Measurements from ENCODE around the gene MESD.

The MESD gene

DNA sequence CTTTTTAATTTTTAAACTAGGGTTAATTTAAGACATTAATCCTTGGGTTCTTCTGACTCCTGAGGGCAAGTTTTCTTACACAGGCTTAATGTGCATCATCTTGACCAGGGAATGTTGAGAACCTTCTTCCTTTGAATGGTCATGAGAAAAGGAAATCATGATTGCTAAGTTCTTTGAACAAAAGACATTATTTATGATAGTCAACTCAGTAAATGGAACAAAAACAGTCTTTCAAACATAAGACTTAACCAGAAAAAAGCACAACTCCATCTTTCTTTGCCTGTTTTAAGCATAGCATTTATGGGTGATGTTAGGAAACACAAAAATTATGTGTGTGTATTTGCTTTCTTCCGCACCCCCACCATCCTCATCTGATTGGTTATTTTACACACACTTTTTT lies 16.5 kb upstream of the MESD start:
- no peak overlapping the region for H3K4me3 Mint-ChIP-seq

DNA sequence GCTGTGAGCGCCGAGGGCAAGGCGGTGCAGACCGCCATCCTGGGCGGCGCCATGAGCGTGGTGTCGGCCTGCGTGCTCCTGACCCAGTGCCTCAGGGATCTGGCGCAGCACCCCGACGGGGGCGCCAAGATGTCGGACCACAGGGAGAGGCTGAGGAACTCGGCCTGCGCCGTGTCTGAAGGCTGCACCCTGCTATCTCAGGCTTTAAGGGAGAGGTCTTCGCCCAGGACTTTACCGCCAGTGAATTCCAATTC lies 13.4 kb upstream of the MESD start:
- no peak for DNase-seq
- Mint-ChIP-seq H3K4me1 (ENCODE audit: low read depth) (peaks cover 62% of the 10 kb centered on the region), H3K36me3 (ENCODE audit: low read depth) (peaks cover 52% of the 10 kb centered on the region), H3K4me3 (peak overlapping the region; percentile 73), H3K9me3 (no peaks in the 10 kb centered on the region), H3K27me3 (no peaks in the 10 kb centered on the region), H3K27ac (no peak overlapping the region)

More for the DNA sequence above, 16.5 kb upstream of the MESD start:
- Mint-ChIP-seq H3K4me1 (ENCODE audit: low read depth) (peaks cover 70% of the 10 kb centered on the region), H3K36me3 (ENCODE audit: low read depth) (peaks cover 44% of the 10 kb centered on the region), H3K27me3 (no peaks in the 10 kb centered on the region), H3K9me3 (no peaks in the 10 kb centered on the region), H3K27ac (no peak overlapping the region)
- DNase-seq = no peak

DNA sequence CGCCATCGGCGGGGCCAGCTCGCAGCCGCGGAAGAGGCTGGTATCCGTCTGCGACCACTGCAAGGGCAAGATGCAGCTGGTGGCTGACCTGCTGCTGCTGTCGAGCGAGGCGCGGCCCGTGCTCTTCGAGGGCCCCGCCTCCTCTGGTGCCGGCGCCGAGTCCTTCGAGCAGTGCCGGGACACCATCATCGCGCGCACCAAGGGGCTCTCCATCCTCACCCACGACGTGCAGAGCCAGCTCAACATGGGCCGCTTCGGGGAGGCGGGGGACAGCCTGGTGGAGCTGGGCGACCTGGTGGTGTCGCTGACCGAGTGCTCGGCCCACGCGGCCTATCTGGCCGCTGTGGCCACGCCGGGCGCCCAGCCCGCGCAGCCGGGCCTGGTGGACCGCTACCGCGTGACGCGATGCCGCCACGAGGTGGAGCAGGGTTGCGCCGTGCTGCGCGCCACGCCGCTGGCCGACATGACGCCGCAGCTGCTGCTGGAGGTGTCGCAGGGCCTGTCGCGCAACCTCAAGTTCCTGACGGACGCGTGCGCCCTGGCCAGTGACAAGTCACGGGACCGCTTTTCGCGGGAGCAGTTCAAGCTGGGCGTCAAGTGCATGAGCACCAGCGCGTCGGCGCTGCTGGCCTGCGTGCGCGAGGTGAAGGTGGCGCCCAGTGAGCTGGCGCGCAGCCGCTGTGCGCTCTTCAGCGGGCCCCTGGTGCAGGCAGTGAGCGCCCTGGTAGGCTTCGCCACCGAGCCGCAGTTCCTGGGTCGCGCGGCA lies 12.9 kb upstream of the MESD start:
- Mint-ChIP-seq H3K9me3 (peaks cover 1% of the 10 kb centered on the region), H3K27ac (peak overlapping the region; percentile 79), H3K4me3 (peak overlapping the region; percentile 78), H3K27me3 (no peaks in the 10 kb centered on the region), H3K4me1 (ENCODE audit: low read depth) (peaks cover 58% of the 10 kb centered on the region), H3K36me3 (ENCODE audit: low read depth) (peaks cover 52% of the 10 kb centered on the region)
- DNase-seq = no peak

DNA sequence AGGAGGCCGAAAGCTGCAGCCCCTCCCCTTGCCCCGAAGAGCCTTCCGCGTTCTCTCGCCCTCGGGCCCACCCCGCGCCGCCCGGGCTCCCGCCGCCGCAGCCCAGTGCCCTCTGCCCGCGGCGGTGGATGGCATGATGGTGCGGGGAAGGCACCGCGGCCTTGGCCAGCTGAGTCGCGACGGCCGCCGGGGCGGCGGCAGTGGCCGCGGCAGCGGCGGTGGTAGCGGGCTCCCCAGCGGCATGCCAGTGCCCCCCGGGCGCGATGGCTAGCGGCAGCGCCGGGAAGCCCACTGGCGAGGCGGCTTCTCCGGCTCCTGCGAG lies 12.4 kb upstream of the MESD start:
- H3K4me3 Mint-ChIP-seq = peak overlapping the region; percentile 94
- peaks cover 3% of the 10 kb centered on the region for H3K9me3 Mint-ChIP-seq
- no peak for DNase-seq
- H3K4me1 Mint-ChIP-seq (ENCODE audit: low read depth) = peaks cover 54% of the 10 kb centered on the region
- H3K27ac Mint-ChIP-seq = peak overlapping the region; percentile 85
- H3K27me3 Mint-ChIP-seq = no peaks in the 10 kb centered on the region
- peaks cover 50% of the 10 kb centered on the region for H3K36me3 Mint-ChIP-seq (ENCODE audit: low read depth)

DNA sequence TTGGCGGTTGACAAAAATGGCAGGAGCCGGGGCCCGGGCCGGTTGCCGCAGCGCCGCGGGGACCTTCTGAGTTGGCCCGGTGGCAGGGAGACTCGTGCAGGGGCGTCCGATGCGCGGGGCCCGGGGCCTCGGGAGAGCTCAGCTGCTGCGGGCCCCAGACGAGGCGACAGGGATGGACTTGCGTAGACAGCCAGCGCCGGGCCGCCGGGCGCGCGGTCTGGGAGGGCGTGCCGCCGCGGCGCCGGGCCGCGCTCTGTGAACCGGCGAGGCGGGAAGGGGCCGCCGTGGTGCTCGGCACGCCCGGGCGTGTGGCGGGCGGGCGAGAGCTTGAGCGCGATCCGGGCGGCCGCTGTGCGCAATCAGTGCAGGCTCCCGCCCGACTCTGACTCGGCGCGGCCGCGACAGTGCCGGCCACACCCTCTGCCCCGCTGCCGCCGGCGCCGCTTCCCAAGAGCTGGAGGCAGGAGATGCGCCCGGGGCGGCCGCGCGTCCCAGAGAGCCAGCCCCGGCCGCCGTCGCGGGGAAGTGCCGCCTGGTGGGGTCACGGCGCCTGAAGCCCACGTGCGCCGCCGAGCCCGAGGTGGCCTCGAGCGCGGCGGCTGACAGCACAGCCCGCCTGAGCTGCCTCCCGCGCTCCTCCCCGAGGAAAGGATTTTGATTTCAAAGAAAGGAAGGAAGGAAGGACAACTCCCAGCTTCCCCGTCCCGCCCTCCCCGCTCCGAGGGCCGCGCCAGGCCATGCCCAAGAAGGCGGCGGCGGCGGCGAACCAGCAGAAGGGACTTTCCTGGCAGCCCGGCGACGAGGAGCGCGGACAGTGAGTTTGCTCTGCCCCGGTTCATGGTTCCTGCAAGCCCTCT lies 11.8 kb upstream of the MESD start:
- peak overlapping the region; percentile 98 for H3K27ac Mint-ChIP-seq
- peak overlapping the region; percentile 94 for H3K4me3 Mint-ChIP-seq
- no peaks in the 10 kb centered on the region for H3K27me3 Mint-ChIP-seq
- H3K36me3 Mint-ChIP-seq (ENCODE audit: low read depth) = peaks cover 46% of the 10 kb centered on the region
- peaks cover 54% of the 10 kb centered on the region for H3K4me1 Mint-ChIP-seq (ENCODE audit: low read depth)
- peak; percentile 74 for DNase-seq
- peaks cover 3% of the 10 kb centered on the region for H3K9me3 Mint-ChIP-seq

DNA sequence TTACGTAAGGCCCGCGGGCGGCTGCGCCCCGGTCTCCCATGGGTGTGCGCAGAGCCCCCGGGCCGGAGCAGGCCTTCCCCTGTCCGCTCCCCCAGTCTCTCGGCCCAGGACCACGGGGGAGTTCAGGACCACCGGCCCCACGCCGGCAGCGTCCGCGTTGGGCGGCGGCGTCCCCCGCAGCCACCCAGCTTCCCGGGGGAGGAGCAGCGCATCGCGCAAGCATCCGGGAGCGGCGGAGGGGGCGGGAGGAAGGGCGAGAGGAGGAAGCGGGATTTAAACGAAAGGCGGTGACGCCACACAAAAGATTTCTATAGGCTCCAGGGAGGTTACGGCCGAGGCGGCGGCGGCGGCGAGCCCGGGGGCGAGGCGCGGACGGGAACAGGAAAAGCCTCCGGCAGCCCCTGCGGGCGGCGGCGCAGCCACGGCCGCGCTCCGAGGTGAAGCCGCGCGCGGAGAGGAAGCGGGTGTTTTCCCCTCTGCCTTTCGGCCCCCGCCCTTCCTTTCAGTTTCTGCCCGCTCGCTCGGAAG lies 11.1 kb upstream of the MESD start, which contains the start of gene TLNRD1:
TLNRD1 (plus strand) TSS at position 300 of the 528 bp plus-strand sequence. CDS start 1,349 bp downstream, outside the sequence.
- H3K36me3 Mint-ChIP-seq (ENCODE audit: low read depth) = peaks cover 39% of the 10 kb centered on the region
- no peaks in the 10 kb centered on the region for H3K27me3 Mint-ChIP-seq
- peaks cover 3% of the 10 kb centered on the region for H3K9me3 Mint-ChIP-seq
- H3K4me1 Mint-ChIP-seq (ENCODE audit: low read depth) = peaks cover 51% of the 10 kb centered on the region
- H3K27ac Mint-ChIP-seq = peak within 1 kb of the TSS; percentile 98
- DNase-seq = peak; percentile 88
- peak within 1 kb of the TSS; percentile 94 for H3K4me3 Mint-ChIP-seq

DNA sequence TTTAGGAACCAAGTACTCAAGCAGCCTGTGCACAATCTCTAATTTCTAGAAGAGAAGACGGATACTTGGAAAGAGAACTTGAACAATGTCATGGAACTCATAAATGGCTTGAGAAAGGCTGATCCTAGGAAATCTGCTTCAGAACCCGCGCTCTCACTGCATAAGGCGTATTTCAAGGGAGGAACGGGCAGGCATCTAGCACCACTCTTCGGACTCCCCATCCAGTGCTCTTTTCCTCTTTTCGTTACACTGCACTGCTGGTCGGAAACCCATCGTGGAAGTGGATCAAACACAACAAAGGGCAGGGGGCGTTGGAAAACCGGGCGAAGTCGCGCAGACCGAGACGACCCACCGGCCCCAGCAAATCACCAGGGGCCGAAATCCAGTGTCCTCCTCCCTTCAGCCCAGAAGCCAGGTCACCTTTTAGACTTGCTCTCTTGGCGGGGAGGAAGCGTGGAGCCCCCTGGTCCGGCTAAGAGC lies 10.6 kb upstream of the MESD start:
- DNase-seq = no peak
- Mint-ChIP-seq H3K36me3 (ENCODE audit: low read depth) (peaks cover 34% of the 10 kb centered on the region), H3K4me1 (ENCODE audit: low read depth) (peaks cover 46% of the 10 kb centered on the region), H3K9me3 (peaks cover 3% of the 10 kb centered on the region), H3K4me3 (peak overlapping the region; percentile 94), H3K27me3 (no peaks in the 10 kb centered on the region), H3K27ac (peak overlapping the region; percentile 98)

DNA sequence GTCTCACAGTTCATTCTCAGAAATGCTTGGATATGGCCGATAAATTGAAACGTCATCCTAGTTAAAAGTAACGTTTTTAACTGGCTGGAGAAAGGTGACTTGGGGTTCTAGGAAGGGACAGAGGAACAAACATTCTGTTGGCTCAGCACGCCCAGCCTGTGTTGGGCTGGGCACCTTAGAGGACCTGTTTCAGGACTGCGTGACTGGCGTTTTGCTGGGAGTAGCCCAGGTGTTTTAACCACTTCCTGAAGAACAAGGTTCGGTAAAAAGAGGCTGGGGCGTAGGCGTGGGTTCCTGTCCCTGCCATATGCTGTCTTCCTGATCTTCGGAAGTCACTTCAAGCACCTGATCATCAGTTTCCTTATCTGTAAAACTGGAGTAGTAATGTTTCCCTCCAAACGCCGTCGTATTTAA lies 10.0 kb upstream of the MESD start:
- Mint-ChIP-seq H3K27me3 (no peaks in the 10 kb centered on the region), H3K4me1 (ENCODE audit: low read depth) (peaks cover 40% of the 10 kb centered on the region), H3K36me3 (ENCODE audit: low read depth) (peaks cover 29% of the 10 kb centered on the region), H3K4me3 (peak overlapping the region; percentile 94), H3K27ac (peak overlapping the region; percentile 98), H3K9me3 (peaks cover 3% of the 10 kb centered on the region)
- peak; percentile 72 for DNase-seq

DNA sequence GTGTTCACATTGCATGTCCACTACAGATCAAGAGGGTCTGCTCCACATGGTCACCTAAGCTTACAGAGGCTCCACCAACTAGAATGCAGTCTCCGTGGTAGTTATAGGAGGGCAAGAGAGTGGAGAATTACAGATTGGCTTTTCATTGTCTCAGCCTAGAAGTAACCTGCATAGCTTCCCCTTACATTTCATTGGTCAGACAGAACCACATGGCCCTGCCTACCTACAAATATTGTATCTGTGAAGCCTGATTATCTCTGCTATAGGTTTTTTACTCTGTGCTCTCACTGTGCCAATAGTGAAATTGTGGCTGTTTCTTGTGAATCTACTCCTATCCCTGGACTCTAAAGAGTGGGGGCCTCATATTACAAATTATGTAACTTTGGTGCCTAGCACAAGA lies 8.6 kb upstream of the MESD start:
- H3K27ac Mint-ChIP-seq = no peak overlapping the region

DNA sequence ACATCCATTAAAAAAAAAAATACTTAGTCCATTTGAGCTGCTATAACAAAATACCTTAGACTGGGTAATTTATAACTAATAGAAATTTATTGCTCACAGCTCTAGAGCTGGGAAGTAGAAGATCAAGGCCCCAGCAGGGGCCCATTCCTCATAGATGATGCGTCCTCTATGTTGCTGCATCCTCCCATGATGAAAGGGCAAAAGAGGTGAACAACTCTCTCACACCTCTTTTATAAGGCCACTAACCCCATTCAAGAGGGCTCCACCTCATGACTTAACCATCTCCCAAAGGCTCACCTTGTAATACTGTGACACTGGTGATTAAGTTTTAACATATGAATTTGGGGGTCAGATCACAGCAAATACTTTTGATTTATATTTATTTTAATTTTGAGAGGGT lies 8.1 kb upstream of the MESD start:
- Mint-ChIP-seq H3K36me3 (ENCODE audit: low read depth) (peaks cover 12% of the 10 kb centered on the region), H3K4me1 (ENCODE audit: low read depth) (peaks cover 23% of the 10 kb centered on the region), H3K27ac (no peak overlapping the region), H3K27me3 (no peaks in the 10 kb centered on the region), H3K4me3 (no peak overlapping the region), H3K9me3 (peaks cover 3% of the 10 kb centered on the region)
- DNase-seq = no peak

More for the DNA sequence above, 8.6 kb upstream of the MESD start:
- H3K36me3 Mint-ChIP-seq (ENCODE audit: low read depth) = peaks cover 15% of the 10 kb centered on the region
- H3K4me1 Mint-ChIP-seq (ENCODE audit: low read depth) = peaks cover 27% of the 10 kb centered on the region
- H3K9me3 Mint-ChIP-seq = peaks cover 3% of the 10 kb centered on the region
- H3K27me3 Mint-ChIP-seq = no peaks in the 10 kb centered on the region
- DNase-seq = no peak
- no peak overlapping the region for H3K4me3 Mint-ChIP-seq

DNA sequence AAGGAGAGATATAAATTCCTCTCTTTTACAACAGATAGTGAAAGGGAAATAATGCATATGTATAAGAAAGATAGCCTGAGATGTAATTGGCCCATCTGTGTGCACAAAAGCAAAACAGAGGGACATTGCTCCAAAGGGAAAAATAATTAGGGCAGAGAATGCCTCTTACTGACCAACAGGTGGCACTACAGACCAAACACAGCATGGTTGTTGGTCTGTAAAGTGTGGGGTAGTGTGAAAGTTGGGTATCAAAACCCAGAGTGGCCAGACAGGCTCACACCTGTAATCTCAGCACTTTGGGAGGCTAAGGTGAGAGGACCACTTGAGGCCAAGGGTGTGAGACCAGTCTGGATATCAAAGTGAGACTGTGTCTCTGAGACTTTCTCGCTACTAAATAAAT lies 6.6 kb upstream of the MESD start:
- Mint-ChIP-seq H3K4me1 (ENCODE audit: low read depth) (peaks cover 35% of the 10 kb centered on the region), H3K27me3 (no peaks in the 10 kb centered on the region), H3K9me3 (peaks cover 3% of the 10 kb centered on the region), H3K36me3 (ENCODE audit: low read depth) (peaks cover 8% of the 10 kb centered on the region), H3K27ac (no peak overlapping the region), H3K4me3 (no peak overlapping the region)
- DNase-seq = no peak

DNA sequence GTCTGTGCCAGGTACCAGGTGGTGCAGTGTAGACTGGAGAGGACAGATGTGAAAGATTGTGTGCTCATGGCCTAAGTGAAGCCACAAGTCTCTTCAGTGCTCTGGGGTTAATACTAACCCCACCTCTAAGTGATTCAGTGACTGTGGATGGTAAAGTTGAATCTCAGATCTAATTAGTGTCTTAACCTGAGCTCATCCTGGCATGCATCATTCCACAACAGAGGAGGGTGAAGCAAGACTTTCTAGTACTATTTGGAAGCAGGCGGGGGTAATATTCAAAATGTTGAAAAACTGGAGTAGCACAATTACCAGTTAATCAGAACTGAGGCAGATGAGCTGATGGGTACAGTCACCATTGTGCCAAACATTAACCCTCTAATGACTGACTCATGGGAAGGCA lies 2.8 kb upstream of the MESD start:
- H3K4me1 Mint-ChIP-seq (ENCODE audit: low read depth) = peaks cover 40% of the 10 kb centered on the region
- no peak for DNase-seq
- no peak overlapping the region for H3K27ac Mint-ChIP-seq
- H3K27me3 Mint-ChIP-seq = no peaks in the 10 kb centered on the region
- H3K36me3 Mint-ChIP-seq (ENCODE audit: low read depth) = peaks cover 18% of the 10 kb centered on the region
- peaks cover 1% of the 10 kb centered on the region for H3K9me3 Mint-ChIP-seq
- H3K4me3 Mint-ChIP-seq = no peak overlapping the region

DNA sequence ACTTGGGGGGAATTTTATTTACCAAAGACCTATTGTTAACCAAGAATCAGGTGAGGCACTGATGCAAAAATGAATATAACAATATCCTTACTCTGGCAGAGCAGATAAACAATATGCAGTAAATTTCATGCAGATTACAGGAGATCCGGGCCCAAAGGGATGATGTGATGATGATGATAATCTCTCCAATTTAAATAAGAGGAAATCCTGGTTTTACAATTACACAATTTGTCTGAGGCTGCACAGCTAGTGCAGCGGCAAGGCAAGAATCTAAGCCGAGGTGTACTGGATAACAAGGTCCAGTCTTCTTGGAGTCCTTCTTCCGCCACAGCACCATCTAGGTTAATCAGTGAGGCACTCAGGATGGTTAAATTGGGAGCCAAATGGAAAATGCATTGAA lies 2.4 kb upstream of the MESD start:
- Mint-ChIP-seq H3K4me3 (no peak overlapping the region), H3K4me1 (ENCODE audit: low read depth) (peaks cover 41% of the 10 kb centered on the region), H3K27ac (no peak overlapping the region)

DNA sequence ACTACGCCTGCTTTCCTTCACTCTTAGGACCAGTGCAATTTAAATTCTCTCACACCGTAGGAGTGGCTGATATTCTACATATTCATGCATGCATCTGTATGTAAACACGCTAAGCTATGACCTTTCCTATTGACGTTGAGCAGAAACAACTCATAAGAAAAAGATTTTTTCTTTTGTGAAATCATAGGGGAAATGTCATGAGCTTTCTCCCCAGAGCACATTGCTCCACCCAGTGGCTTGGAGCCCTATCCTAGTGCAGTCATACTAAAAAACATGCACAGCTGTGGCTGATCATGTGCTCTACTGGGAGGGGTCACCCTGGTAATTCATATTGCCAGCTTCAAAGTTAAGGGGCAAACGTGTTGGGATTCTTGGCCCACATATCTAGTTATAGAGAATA lies 1.8 kb upstream of the MESD start:
- peaks cover 26% of the 10 kb centered on the region for H3K36me3 Mint-ChIP-seq (ENCODE audit: low read depth)
- H3K4me3 Mint-ChIP-seq = no peak overlapping the region
- no peak for DNase-seq
- H3K4me1 Mint-ChIP-seq (ENCODE audit: low read depth) = peaks cover 47% of the 10 kb centered on the region
- no peaks in the 10 kb centered on the region for H3K9me3 Mint-ChIP-seq
- peak overlapping the region; percentile 30 for H3K27ac Mint-ChIP-seq
- no peaks in the 10 kb centered on the region for H3K27me3 Mint-ChIP-seq

More for the DNA sequence above, 2.4 kb upstream of the MESD start:
- Mint-ChIP-seq H3K36me3 (ENCODE audit: low read depth) (peaks cover 20% of the 10 kb centered on the region), H3K27me3 (no peaks in the 10 kb centered on the region), H3K9me3 (no peaks in the 10 kb centered on the region)
- no peak for DNase-seq

DNA sequence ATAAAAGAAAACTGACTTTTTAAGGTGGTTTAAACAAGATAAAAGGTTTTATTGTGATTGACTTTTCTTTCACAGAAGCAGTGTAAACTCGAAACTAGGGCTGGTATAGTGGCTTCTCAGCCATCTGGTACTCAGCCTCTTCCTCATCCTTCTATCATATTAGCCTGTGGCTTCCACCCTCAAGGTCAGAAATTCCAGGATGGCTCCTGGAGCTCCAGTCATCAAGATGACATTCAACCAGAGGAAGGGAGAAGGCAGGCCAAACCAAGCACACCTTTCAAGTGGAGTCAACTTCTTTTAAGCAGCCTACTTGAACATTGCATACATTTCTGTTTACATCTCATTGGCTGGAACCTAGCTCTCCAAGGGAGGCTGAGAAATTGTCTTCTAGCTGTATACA lies 1.3 kb upstream of the MESD start:
- Mint-ChIP-seq H3K4me1 (ENCODE audit: low read depth) (peaks cover 48% of the 10 kb centered on the region), H3K36me3 (ENCODE audit: low read depth) (peaks cover 29% of the 10 kb centered on the region), H3K27me3 (no peaks in the 10 kb centered on the region), H3K27ac (peak overlapping the region; percentile 30), H3K9me3 (no peaks in the 10 kb centered on the region), H3K4me3 (no peak overlapping the region)
- DNase-seq = no peak
